GM18870 (cell line): ENCODE data around the gene NINL.
A peak's percentile ranks its signal among the peaks of the same experiment; 100 is the strongest.

ENCODE experiments used
- ATAC-seq: cut with Tn5 transposase; IDR thresholded peaks from one replicate; pipeline ENCODE4 v1.9.1; 2021; ENCODE audit warnings: moderate library complexity; ENCODE audit not compliant: unreplicated experiment

The NINL gene

DNA sequence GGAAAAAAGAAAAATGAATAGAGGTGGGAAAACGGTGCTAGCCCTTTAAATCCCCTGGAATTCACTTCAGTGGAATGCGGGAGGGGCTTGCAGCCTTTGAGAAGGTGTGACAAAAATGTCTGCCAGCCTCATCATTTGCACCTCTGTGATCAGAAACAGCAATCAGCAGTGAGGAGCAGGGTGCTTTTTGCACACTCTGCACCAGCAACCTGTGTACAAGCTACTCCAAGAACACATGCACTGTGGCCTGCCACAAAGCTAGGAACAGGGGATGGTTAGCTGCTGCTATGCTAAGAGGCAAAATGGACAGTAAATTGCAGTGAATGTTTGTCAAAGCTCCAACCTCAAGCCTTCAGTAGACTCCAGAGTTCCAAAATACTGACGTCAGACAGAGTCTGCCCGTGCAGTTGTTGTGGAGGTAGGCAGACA is 148.2 kb downstream of the NINL start:
- no peak for ATAC-seq

DNA sequence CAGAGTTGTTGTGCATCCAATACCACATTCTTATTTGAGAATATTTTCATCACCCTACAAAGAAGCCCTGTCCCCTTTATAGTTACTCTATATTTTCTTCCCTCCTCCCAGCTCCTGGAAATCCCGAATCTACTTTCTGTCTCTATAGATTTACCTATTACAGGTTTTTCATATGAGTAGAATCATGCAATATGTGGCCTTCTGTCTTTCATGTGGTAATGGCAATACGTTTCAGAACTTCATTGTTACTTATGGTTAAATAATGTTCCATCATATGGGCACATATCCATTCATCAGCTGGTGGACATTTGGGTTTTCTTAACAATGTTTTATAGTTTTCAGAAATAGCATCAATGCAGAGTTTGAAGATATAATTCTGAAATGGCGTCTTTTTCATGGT is 160.8 kb downstream of the NINL start:
- ATAC-seq: no peak

DNA sequence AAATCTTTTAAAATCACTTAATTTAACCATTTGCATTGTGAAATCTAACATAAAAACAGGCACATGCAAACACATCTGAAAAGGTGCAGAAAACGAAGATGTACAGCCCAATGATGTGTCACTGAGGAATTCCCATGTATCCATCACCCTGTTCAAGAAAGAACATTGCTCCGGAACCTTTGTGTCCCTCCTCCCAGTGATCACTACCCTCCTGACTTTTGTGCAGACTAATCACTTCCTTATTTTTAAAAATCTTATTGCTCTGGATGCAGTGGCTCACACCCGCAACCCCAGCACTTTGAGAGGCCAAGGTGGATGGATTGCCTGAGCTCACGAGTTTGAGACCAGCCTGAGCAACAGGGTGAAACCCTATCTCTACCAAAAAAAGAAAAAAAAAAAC is 163.3 kb downstream of the NINL start:
- no peak for ATAC-seq

DNA sequence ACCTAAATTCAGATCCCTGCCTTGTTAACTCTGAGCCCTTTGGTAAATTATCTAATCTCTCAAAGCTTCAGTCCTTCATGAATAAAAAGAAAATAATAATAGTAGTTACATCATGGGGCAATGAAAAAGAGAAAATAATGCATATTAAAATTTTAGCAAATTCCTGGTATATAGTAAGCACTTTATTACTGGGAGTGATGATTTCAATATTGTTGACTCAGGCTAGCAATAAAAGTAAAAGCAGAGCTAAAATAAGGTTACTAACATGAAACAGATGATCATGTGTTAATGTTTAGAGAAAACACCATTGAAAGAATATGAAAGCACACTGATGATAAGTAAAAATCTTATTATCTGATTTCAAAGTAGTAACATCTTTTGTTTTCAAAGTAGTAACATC is 164.2 kb downstream of the NINL start:
- no peak for ATAC-seq

DNA sequence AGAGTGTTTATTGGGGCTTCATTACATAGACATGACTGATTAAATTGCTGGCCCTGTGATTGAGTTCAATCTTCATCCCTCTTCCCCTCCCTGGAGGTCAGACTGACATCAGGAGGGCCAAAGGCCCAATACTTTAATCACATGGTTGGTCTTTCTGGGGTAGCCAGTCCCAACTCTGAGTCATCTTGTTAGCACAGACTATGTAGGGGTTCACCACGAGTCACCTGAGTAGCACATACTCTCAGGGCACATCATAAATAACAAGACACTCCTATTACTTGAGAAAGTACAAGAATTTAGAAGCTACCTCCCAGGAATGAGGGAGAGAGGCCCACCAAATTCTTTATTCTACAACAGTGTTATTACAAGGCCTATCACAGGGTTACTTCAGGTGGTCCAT is 166.6 kb downstream of the NINL start:
- ATAC-seq: no peak

DNA sequence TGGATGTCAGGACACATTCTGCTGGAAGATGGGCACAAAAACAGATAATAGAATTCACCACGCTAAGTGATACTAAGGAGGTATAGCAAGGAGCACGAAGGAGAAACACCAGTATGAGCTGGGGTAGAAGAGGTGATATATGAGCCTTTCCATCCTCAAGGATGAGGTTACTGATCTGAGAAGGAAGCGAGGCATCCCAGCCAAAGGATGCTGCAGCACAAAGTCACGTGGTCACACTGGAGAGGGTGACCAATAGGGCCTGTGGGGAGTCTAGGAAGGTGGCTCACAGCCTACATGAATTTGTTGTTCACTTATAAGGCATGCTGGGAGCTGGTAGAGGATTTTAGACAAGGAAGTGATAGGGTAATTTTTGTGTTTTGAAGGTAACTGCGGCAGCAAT is 176.4 kb downstream of the NINL start:
- ATAC-seq: no peak

DNA sequence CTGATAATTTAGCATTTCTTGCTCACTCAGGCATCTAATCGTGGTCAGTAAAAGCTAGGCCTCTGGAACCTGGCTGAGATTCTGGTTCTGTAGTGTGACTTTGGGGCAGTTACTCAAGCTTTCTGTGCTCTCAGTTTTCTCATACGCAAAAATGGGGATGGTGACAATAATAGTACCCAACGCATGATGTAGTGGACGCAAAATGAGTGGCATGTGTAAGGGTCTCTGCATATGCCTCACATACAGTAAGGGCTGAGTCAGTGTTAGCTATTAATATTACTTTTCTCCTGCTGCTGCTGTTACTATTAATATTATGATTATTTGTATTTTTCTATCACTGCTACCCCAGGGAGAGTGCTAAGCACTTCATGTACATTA is 177.2 kb downstream of the NINL start:
- no peak for ATAC-seq

DNA sequence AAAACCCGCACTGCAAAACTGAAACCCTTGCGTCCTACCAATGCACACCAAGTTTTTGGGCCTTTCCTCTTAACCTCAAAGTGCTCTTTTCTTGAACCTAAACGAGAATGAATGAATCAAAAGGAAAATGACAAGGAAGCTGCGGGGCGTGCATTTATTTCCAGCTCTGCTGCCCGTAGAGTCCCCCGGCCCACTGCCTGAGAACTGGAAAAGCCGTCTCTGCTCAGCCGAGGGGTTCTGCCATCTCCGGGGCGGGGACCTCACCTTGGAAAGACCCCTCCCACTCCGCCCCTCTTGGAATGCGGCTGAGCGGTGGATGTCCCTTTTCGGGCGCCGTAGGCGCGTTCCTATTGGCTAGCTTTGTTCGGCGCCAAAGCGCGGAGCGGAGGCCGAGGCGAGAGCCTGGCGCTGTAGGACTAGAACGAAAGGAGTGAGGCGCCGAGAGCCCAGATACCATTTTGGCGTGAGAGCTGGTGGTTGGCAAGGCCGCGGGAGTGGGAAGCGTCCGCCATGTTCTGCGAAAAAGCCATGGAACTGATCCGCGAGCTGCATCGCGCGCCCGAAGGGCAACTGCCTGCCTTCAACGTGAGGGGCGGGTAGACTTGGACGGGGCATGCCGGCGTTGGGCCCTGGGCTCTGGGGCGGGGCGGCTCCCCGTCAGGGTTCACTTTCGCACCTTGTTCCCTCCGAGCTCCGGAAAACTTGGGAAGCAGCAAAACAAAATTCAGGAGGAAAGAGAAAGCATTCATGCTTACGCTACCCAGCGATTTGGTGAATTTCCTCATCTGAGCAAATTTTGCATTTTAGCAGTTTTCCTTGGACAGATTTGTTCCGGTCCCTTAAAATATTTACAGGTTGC is 177.8 kb downstream of the NINL start, which contains the start of gene GINS1:
Gene GINS1, plus strand, starts transcription at position 363 of the 859 bp plus-strand sequence. Its CDS starts 148 bp downstream, at position 511.
- ATAC-seq: peak; percentile 74
